ENCODE measurements around the gene PPFIA1. TPM values are rescaled to one million over a fixed set of nuclear protein-coding genes. Genes with fewer than 3 reads are reported as not detected.

Gene PPFIA1
- total and polyA plus RNA-seq, 2 of the 13 experiments (the other 11 are each of a cell fraction or from before 2014, with no cell fraction given), result 29.9 to 45.2 TPM

- Histone ChIP-seq H3K9ac (ENCODE audit: insufficient read depth, low read depth, low read length) (no peak overlapping the region), H3K79me2 (ENCODE audit: insufficient read depth, low read length) (no peaks in the 10 kb centered on the region), H2AFZ (ENCODE audit: low read length) (no peak overlapping the region), H3K4me2 (ENCODE audit: low read depth, low read length) (no peak overlapping the region), H3K27ac (ENCODE audit: extremely low read length, insufficient read depth, low read length) (no peak overlapping the region), H3K4me1 (ENCODE audit: insufficient read depth, low read length) (no peaks in the 10 kb centered on the region), H4K20me1 (ENCODE audit: insufficient read depth, low read length) (no peaks in the 10 kb centered on the region), H3K9me3 (ENCODE audit: low read length) (no peaks in the 10 kb centered on the region), H3K36me3 (replicated peaks in 1 of 2; ENCODE audit: control insufficient read depth in 1 of 2, insufficient read depth in 2 of 2, low read length in 2 of 2) (peaks cover 33 to 76% of the 10 kb centered on the region in 2 experiments), H3K4me3 (replicated peaks in 1 of 3; ENCODE audit: insufficient read depth in 1 of 3, low read depth in 2 of 3, low read length in 3 of 3) (no peak overlapping the region), H3K27me3 (ENCODE audit: control insufficient read depth in 1 of 2, insufficient read depth in 2 of 2, low read length in 2 of 2) (no peaks in the 10 kb centered on the region)
- intact Hi-C loops (cut with micrococcal nuclease; ENCODE audit: unreplicated experiment), result no loop called here
- ChIA-PET POLR2A (no interaction called here), CTCF (ENCODE audit: low intra/inter-chr PET ratio, low total read pairs) (no interaction called here)
- no peak for ATAC-seq
- BruUV-seq (replicated peaks), result no TSS peak
- FAIRE-seq, result no peak
- WGBS (ENCODE audit: low lambda C conversion rate), result 97% methylated on average over 9 of the region's 10 CpGs
- in situ Hi-C loops (cut with HindIII; ENCODE audit: extremely low pct_ligation_motif_present, low pct_unique_long_range_greater_than_20kb), result no loop called here
- TF ChIP-seq ZNF343 (CRISPR knock-in tag; IDR thresholded peaks at IDR 0.05) (no peak), WIZ (CRISPR knock-in tag; IDR thresholded peaks at IDR 0.05) (no peak), ZSCAN30 (CRISPR knock-in tag; IDR thresholded peaks at IDR 0.05) (no peak), KAT7 (CRISPR knock-in tag; IDR thresholded peaks at IDR 0.05; ENCODE audit: borderline replicate concordance) (no peak), ARHGAP35 (CRISPR knock-in tag; IDR thresholded peaks at IDR 0.05; ENCODE audit: borderline replicate concordance) (no peak), ZKSCAN5 (CRISPR knock-in tag; IDR thresholded peaks at IDR 0.05) (no peak), ZBTB42 (CRISPR knock-in tag; IDR thresholded peaks at IDR 0.05) (no peak)
- DNase-seq (ENCODE audit: low spot score), result no peak
Observed at GRCh38 chr11:70331901-70332300, 61.4 kb downstream of the PPFIA1 start.

GRCh38 chr11:70332567-70332966 is 62.1 kb downstream of the PPFIA1 start:
- WGBS (ENCODE audit: low lambda C conversion rate), result 97% methylated on average over 6 of the region's 7 CpGs
- in situ Hi-C loops (cut with HindIII; ENCODE audit: extremely low pct_ligation_motif_present, low pct_unique_long_range_greater_than_20kb), result no loop called here
- Histone ChIP-seq H3K4me2 (ENCODE audit: low read depth, low read length) (no peak overlapping the region), H4K20me1 (ENCODE audit: insufficient read depth, low read length) (no peaks in the 10 kb centered on the region), H3K4me3 (replicated peaks in 1 of 3; ENCODE audit: insufficient read depth in 1 of 3, low read depth in 2 of 3, low read length in 3 of 3) (no peak overlapping the region), H2AFZ (ENCODE audit: low read length) (no peak overlapping the region), H3K79me2 (ENCODE audit: insufficient read depth, low read length) (no peaks in the 10 kb centered on the region), H3K9me3 (ENCODE audit: low read length) (no peaks in the 10 kb centered on the region), H3K27ac (ENCODE audit: extremely low read length, insufficient read depth, low read length) (no peak overlapping the region), H3K4me1 (ENCODE audit: insufficient read depth, low read length) (no peaks in the 10 kb centered on the region), H3K9ac (ENCODE audit: insufficient read depth, low read depth, low read length) (no peak overlapping the region), H3K36me3 (replicated peaks in 1 of 2; ENCODE audit: control insufficient read depth in 1 of 2, insufficient read depth in 2 of 2, low read length in 2 of 2) (peaks cover 33 to 77% of the 10 kb centered on the region in 2 experiments), H3K27me3 (ENCODE audit: control insufficient read depth in 1 of 2, insufficient read depth in 2 of 2, low read length in 2 of 2) (no peaks in the 10 kb centered on the region)
- DNase-seq (ENCODE audit: low spot score), result no peak
- POLR2A ChIA-PET, result no interaction called here
- no peak for ATAC-seq
- TF ChIP-seq ZNF180 (CRISPR knock-in tag; IDR thresholded peaks at IDR 0.05; ENCODE audit: borderline replicate concordance, low read depth) (no peak), ARID4A (CRISPR knock-in tag; IDR thresholded peaks at IDR 0.05; ENCODE audit: borderline replicate concordance) (no peak), KMT2B (CRISPR knock-in tag; IDR thresholded peaks at IDR 0.05) (no peak), THAP11 (CRISPR knock-in tag; IDR thresholded peaks at IDR 0.05) (no peak)
- intact Hi-C loops (cut with micrococcal nuclease; ENCODE audit: unreplicated experiment), result no loop called here
- FAIRE-seq, result no peak
- CTCF ChIA-PET (ENCODE audit: low intra/inter-chr PET ratio, low total read pairs), result no interaction called here
- no TSS peak for BruUV-seq (replicated peaks)

All from HepG2 (cell line).